Gastrocnemius medialis (tissue), 4 donors: Measurements from ENCODE around the gene ARMC10. TPM values are rescaled to one million over a fixed set of nuclear protein-coding genes. Genes with fewer than 3 reads are reported as not detected.
"Not testable (repeated sequence)": the region's sequence is repeated elsewhere in the genome, so short reads cannot be mapped to it uniquely, and the experiment has no call there.

ENCODE experiments used
- ATAC-seq, 2 donors: fragments of 150-250 bp; one replicate each; pipeline ENCODE4 v1.9.1; 2016
- DNase-seq, 2 donors: peaks; one replicate each; pipeline ENCODE4 v3.0.0-alpha.2; 2019
- H3K27ac ChIP-seq, 4 donors: fragments of 200-600 bp; sonication (generic); 1 replicate in 1 of 4; 2 replicates in 3 of 4; pipeline ENCODE4 v1.5.1; 2016 to 2018; ENCODE audit warnings: mild to moderate bottlenecking in 2 of 4, moderate library complexity in 1 of 4
- H3K27me3 ChIP-seq, 3 donors: fragments of 200-600 bp; sonication (generic) in 2 of 3; 1 replicate in 1 of 3; 2 replicates in 2 of 3; pipeline versions ENCODE4 v1.5.1 to v1.6.0; 2016 to 2019; ENCODE audit warnings: mild to moderate bottlenecking in 1 of 3, moderate library complexity in 1 of 3
- H3K36me3 ChIP-seq, 2 donors: fragments of 200-600 bp; sonication (generic) in 1 of 2; one replicate each; pipeline ENCODE4 v1.5.1; 2017 to 2018
- H3K4me1 ChIP-seq, 2 donors: fragments of 200-600 bp; sonication (generic) in 1 of 2; one replicate each; pipeline ENCODE4 v1.5.1; 2016 to 2017; ENCODE audit warnings: mild to moderate bottlenecking in 2 of 2
- H3K4me3 ChIP-seq, 4 donors: fragments of 200-600 bp; sonication (generic) in 3 of 4; 1 replicate in 1 of 4; 2 replicates in 3 of 4; pipeline ENCODE4 v1.5.1; 2016 to 2019; ENCODE audit warnings: mild to moderate bottlenecking in 2 of 4
- H3K9me3 ChIP-seq, 3 donors: fragments of 200-600 bp; sonication (generic) in 2 of 3; 1 replicate in 1 of 3; 2 replicates in 2 of 3; pipeline ENCODE4 v1.5.1; 2016 to 2019
- POLR2A ChIP-seq, 2 donors: fragments of 450-650 bp; IDR thresholded peaks; one replicate each; pipeline ENCODE4 v1.6.1; 2017; ENCODE audit warnings: antibody characterized with exemption in 2 of 2, mild to moderate bottlenecking in 2 of 2, moderate library complexity in 2 of 2
- in situ Hi-C, 4 donors: fragments of 200-750 bp; cut with MboI; loops; one replicate each; pipeline versions ENCODE4 v1.15.0 to v1.8.0; 2017; ENCODE audit warnings: low sequenced_read_pairs in 4 of 4
- intact Hi-C: fragments of 100-400 bp; cut with DNase I; formaldehyde crosslinking; loops from one replicate; pipeline ENCODE4 v1.15.1; 2023; ENCODE audit warnings: low total_unique reads
- total RNA-seq, 4 donors: library from RNA; depleted of rRNA; stranded (reverse); fragments of >200 nt; gene quantifications; one replicate each; pipeline versions ENCODE4 v1.1.0 to v1.2.3, GENCODE V29; 2016
- TF ChIP-seq, protein P1 (sequence below), 5 experiments: fragments of 450-650 bp in 3 of 5; fragments of 200-600 bp in 2 of 5; sonication (generic) in 2 of 5; IDR thresholded peaks in 4 of 5; conservative IDR thresholded peaks in 1 of 5; 1 replicate in 4 of 5; 2 replicates in 1 of 5; pipeline ENCODE4 v1.5.1; 2016 to 2019; ENCODE audit warnings: antibody characterized with exemption in 5 of 5, mild to moderate bottlenecking in 3 of 5, moderate library complexity in 3 of 5

The ARMC10 gene
- total RNA-seq, 4 donors from 2014 or later = 23.6 to 31.3 (median 27.2) TPM

DNA sequence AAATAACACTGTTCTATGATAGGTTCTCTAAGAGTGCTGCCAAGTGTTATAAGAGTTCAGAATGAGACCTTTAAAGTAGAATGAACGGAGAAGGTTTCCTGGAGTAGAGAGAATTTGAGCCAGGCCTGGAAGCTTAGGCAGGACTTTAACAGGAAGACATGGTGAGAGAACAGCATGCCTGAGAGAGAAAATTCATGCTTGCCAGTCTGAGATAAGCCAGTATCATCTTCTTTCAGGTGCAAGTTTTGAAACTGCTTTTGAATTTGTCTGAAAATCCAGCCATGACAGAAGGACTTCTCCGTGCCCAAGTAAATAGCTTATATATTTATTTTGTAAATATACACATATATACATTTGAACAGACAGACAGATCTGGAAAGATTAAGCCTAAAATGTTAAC lies 22.1 kb downstream of the ARMC10 start:
- intact Hi-C loops (no loop called here), in situ Hi-C loops (no loop called here)
- ATAC-seq (no peak), DNase-seq (no peak)
- H3K27ac ChIP-seq = no peak overlapping the region
- H3K4me1 ChIP-seq = no peaks in the 10 kb centered on the region
- H3K27me3 ChIP-seq = no peaks in the 10 kb centered on the region
- peaks cover 0 to 30% of the 10 kb centered on the region in 2 donors for H3K36me3 ChIP-seq
- H3K4me3 ChIP-seq = no peak overlapping the region
- TF ChIP-seq, protein P1, sequence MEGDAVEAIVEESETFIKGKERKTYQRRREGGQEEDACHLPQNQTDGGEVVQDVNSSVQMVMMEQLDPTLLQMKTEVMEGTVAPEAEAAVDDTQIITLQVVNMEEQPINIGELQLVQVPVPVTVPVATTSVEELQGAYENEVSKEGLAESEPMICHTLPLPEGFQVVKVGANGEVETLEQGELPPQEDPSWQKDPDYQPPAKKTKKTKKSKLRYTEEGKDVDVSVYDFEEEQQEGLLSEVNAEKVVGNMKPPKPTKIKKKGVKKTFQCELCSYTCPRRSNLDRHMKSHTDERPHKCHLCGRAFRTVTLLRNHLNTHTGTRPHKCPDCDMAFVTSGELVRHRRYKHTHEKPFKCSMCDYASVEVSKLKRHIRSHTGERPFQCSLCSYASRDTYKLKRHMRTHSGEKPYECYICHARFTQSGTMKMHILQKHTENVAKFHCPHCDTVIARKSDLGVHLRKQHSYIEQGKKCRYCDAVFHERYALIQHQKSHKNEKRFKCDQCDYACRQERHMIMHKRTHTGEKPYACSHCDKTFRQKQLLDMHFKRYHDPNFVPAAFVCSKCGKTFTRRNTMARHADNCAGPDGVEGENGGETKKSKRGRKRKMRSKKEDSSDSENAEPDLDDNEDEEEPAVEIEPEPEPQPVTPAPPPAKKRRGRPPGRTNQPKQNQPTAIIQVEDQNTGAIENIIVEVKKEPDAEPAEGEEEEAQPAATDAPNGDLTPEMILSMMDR (IDR thresholded peaks at IDR 0.05 in 4 of 5, conservative IDR thresholded peaks at IDR 0.05 in 1 of 5) = no peak
- TF ChIP-seq POLR2A (IDR thresholded peaks at IDR 0.05) = no peak
- no peaks in the 10 kb centered on the region for H3K9me3 ChIP-seq

DNA sequence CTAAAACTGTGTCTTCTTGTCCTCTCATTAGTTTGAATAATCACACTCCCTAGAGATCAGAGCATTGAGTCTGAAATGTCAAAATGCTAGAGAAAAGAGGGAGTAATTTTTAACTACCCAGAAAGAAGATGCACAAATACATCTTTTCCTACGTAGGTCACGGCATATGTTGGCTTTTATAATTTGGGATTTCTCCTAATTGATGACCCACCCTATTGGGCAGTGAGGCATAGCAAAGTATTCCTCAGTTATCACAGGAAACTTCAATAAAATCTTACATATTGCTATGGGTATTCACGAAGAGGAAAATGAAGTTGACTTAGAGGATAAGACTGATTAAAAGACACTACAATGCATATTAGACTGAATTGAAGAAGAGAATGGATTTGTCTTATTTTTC lies 25.4 kb downstream of the ARMC10 start:
- DNase-seq (no peak), ATAC-seq (no peak)
- no peaks in the 10 kb centered on the region for H3K9me3 ChIP-seq
- no peak overlapping the region for H3K27ac ChIP-seq
- intact Hi-C loops (no loop called here), in situ Hi-C loops (no loop called here)
- H3K27me3 ChIP-seq = no peaks in the 10 kb centered on the region
- peaks cover 0 to 28% of the 10 kb centered on the region in 2 donors for H3K36me3 ChIP-seq
- no peaks in the 10 kb centered on the region for H3K4me1 ChIP-seq
- TF ChIP-seq POLR2A (IDR thresholded peaks at IDR 0.05) = no peak
- TF ChIP-seq, protein P1 (IDR thresholded peaks at IDR 0.05 in 4 of 5, conservative IDR thresholded peaks at IDR 0.05 in 1 of 5) = no peak
- no peak overlapping the region for H3K4me3 ChIP-seq

DNA sequence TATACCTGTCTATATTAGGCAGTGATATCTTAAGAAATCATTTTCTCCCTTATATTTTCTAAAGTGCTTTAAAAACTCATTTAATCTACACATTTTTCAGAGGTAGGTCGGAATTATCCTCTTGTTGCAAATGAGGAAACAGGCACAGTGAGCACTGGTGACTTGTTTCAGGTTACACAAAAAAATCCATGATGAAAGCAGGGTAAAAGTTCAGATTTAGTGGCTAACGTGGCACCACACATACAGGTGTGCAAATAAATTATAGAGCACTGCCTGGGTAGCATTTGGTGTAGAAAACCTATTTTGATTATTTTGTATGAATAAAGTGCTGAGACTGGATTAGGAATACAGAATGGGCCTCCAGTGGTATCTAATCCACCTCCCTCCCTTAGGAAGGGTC lies 26.6 kb downstream of the ARMC10 start:
- Histone ChIP-seq H3K9me3 (no peaks in the 10 kb centered on the region), H3K36me3 (peaks cover 0 to 27% of the 10 kb centered on the region in 2 donors), H3K27me3 (no peaks in the 10 kb centered on the region), H3K4me3 (no peak overlapping the region), H3K4me1 (no peaks in the 10 kb centered on the region), H3K27ac (no peak overlapping the region)
- TF ChIP-seq, protein P1 (IDR thresholded peaks at IDR 0.05 in 4 of 5, conservative IDR thresholded peaks at IDR 0.05 in 1 of 5) = no peak
- no peak for TF ChIP-seq POLR2A (IDR thresholded peaks at IDR 0.05)
- ATAC-seq = no peak
- in situ Hi-C loops (no loop called here), intact Hi-C loops (no loop called here)
- DNase-seq = no peak

GRCh38 chr7:103106005-103106702 lies 31.2 kb downstream of the ARMC10 start:
- no peak overlapping the region for H3K4me3 ChIP-seq
- peaks cover 0 to 8% of the 10 kb centered on the region in 2 donors for H3K36me3 ChIP-seq
- no peak for DNase-seq
- H3K27ac ChIP-seq = no peak overlapping the region
- no peaks in the 10 kb centered on the region for H3K4me1 ChIP-seq
- no peak for TF ChIP-seq POLR2A (IDR thresholded peaks at IDR 0.05)
- TF ChIP-seq, protein P1 (IDR thresholded peaks at IDR 0.05 in 4 of 5, conservative IDR thresholded peaks at IDR 0.05 in 1 of 5) = no peak
- H3K27me3 ChIP-seq = no peaks in the 10 kb centered on the region
- in situ Hi-C loops = no loop called here
- H3K9me3 ChIP-seq = no peaks in the 10 kb centered on the region
- intact Hi-C loops = no loop called here
- ATAC-seq = no peak

DNA sequence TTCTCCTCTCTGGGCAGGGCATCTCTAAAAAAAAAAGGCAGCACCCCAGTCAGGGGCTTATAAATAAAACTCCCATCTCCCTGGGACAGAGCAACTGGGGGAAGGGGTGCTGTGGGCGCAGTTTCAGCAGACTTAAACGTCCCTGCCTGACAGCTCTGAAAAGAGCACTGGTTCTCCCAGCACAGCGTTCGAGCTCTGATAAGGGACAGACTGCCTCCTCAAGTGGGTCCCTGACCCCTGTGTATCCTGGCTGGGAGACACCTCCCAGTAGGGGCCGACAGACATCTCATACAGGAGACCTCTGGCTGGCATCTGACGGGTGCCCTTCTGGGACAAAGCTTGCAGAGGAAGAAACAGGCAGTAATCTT lies 31.7 kb downstream of the ARMC10 start:
- intact Hi-C loops, in situ Hi-C loops, ATAC-seq, H3K27ac ChIP-seq, H3K36me3 ChIP-seq, H3K27me3 ChIP-seq, H3K4me1 ChIP-seq, H3K9me3 ChIP-seq, H3K4me3 ChIP-seq, DNase-seq: not testable (repeated sequence)
